HG02943 (cell line): ENCODE results near the gene SAPCD2.

ENCODE experiments used
- ATAC-seq: cut with Tn5 transposase; IDR thresholded peaks from one replicate; pipeline ENCODE4 v1.9.1; 2021; ENCODE audit warnings: mild to moderate bottlenecking, low read depth, moderate library complexity; ENCODE audit not compliant: unreplicated experiment

SAPCD2 gene

DNA sequence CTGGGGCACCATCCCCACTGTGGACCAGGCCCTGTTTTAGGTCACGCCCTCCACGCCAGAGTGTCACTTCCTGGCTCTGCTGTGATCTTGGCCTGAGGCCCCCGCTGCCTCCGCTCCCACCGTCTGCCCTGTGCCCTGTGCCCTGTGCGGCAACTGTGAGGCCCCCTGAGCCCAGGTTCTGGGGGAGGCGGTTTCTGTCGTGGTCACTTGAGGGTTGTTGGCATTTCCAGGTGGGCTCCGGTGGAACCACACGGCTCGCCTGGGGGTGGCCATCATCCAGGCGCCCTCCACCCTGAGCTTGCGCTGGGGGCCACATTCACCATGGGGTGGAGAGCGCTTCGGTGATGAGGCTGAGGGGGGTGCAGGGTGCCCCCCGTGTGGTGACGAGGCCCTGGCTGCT lies 37.6 kb upstream of the SAPCD2 start:
- no peak for ATAC-seq

- no peak for ATAC-seq
Observed at GRCh38 chr9:137107312-137107921, 37.1 kb upstream of the SAPCD2 start.

- no peak for ATAC-seq
Observed at GRCh38 chr9:137106662-137107250, 36.4 kb upstream of the SAPCD2 start.

DNA sequence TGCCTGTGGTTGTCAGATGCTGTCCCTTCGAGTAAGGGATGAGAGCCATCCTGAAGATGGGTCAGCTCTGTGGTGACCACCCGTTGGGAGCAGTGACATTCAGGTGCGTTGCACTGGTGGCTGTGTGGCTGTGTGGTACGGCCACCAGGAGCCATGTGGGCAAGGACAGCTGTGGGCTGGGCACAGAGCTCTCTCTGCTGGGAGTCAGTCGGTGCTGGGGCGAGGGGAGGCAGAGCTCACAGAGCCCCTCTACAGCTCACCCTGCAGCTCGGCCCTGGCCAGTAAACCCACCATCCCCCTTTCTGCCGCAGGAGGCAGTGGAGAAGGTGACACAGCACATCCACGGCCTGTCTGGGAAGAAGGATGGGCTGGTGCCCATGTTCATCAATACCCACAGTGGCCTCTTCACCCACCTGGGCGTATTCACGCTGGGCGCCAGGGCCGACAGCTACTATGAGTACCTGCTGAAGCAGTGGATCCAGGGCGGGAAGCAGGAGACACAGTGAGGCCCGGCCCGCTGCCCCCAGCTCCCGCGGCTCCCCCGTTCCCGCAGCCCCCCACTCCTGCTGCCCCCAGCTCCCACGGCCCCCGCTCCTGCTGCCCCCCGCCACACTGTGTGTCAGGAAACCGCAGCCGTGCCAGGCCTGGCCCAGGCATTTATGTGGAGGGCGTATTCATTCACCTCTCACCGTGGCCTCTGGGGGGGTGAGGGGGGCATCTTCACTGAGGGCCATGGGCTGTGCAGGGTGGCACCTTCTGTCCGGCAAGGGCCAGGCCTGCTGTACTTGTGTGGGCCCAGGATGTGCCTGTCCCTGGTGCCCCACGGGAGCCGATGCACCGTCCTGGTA lies 35.7 kb upstream of the SAPCD2 start:
- no peak for ATAC-seq

GRCh38 chr9:137103206-137103999 lies 33.0 kb upstream of the SAPCD2 start:
- ATAC-seq, result no peak

- ATAC-seq, result no peak
Observed at GRCh38 chr9:137099231-137099630, 28.9 kb upstream of the SAPCD2 start.

DNA sequence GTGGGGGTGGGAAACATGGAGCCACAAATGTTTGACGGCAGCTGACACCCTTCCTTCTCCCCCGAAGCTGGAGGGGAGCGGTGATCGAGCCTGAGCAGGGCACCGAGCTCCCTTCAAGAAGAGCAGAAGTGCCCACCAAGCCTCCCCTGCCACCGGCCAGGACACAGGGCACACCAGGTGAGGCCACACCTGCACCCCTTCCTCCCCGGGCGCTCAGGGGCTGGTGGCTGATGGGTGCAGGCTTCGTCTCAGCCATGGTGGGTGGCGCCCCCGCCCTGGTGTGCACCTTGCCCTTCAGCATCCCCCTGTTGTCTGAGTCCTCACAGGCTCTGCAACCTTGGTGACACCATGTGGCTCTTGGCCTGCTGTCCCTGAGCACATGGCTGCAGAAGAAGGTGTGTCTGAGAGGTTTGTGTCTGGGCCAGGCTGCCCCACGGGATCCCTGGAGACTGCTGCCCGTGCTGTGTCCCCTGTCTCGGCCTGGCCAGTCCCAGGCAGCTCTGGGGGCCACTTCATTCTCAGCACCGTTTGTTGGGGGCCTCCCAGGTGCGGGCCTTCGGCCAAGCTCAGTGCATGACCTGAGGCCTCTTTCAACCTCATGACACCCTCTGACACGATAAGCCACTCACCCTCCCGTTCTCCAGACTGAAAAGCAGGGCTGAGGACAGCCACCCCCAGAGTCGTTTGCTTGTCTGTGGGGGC lies 27.6 kb upstream of the SAPCD2 start:
- ATAC-seq, result no peak

DNA sequence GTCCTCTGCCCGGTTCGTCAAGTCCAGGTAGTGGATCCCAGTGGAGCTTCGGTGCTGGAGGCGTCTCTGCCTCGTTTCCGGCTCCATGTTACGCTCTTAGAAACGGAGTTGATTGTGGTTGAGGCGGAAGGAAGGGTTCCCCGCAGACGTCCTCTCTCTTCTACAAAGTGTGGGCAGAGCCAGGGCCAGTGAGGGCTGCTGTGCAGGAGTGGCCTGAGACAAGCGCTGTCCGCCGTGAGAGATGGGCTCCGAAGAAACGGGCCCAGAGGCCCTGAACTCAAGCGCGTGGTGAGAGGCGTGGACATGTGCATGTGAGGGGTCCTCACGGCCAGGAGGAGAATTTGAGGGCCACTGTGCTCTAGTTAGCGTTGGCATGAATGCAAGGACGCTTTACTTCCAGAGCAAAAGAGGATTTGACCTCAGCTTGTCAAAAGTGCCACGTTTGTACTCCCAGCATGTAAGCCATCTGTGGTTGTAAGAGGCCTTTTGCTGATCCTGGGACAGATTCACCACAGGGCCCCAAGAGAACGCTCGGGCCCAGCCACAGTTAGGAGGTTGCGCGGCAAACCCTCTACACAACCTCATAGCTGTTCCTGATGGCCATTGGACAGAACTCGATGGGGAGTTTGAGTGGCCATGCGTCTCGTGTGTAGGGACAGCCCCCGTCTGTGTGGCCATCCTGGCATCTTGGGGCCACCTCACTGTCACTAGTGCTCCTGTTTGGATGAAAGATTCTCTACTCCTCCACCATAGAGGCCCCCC lies 26.6 kb upstream of the SAPCD2 start:
- ATAC-seq, result no peak

- ATAC-seq, result peak; percentile 71
Observed at GRCh38 chr9:137095664-137096517, 25.5 kb upstream of the SAPCD2 start.

DNA sequence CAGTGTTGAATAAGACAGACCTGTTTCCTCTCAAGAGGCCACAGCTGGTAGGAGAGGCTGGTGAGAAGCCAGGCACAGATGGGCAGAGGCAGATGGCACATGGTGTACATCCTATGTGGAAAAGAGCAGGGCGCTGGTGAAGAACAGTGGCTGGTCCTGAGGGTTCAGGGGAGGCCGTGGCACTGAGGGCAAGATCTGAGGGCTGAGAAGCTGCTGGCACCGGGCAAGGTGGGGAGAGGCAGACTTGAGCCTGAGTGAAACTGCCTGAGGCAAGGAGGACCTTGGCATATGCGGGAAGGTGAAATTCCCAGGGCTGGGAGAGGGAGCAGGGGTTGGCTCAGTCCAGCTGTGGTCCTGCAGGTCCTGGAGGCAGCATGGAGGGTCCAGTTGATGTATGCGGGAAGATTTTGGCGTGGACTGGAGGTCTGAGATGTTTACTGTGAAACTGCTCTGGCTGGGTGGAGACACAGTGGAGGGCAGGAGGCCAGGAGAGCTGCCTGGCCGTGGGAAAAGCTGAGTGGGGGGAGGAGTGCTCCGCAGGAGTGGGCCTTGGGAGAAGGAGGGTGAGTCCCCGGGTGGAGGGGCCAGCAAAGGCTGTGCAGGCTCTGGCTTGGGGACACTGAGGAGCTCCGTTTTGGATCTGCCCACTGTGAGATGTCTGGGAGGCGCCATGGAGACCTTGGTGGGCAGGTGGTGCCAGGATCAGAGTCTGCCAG lies 19.0 kb upstream of the SAPCD2 start:
- ATAC-seq, result no peak

DNA sequence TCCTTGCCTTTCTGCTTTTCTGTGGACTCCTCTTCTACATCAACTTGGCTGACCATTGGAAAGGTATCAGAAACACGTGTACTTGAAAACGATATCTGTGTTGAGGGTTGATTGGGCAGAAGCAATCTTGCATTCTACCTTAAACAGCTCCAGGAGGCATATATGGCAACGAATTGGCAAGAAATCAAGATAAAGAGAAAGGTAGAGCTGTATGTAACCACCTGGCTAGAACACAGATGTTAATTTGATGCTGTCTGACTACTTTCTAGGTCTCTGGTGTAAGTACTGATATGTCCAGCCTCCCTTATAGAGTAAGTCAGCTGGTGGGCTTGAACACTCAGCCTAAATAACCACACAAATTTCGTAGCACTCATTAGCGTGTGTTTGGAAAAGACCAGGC lies 17.8 kb upstream of the SAPCD2 start:
- no peak for ATAC-seq

GRCh38 chr9:137087409-137087925 lies 17.1 kb upstream of the SAPCD2 start:
- ATAC-seq, result no peak

DNA sequence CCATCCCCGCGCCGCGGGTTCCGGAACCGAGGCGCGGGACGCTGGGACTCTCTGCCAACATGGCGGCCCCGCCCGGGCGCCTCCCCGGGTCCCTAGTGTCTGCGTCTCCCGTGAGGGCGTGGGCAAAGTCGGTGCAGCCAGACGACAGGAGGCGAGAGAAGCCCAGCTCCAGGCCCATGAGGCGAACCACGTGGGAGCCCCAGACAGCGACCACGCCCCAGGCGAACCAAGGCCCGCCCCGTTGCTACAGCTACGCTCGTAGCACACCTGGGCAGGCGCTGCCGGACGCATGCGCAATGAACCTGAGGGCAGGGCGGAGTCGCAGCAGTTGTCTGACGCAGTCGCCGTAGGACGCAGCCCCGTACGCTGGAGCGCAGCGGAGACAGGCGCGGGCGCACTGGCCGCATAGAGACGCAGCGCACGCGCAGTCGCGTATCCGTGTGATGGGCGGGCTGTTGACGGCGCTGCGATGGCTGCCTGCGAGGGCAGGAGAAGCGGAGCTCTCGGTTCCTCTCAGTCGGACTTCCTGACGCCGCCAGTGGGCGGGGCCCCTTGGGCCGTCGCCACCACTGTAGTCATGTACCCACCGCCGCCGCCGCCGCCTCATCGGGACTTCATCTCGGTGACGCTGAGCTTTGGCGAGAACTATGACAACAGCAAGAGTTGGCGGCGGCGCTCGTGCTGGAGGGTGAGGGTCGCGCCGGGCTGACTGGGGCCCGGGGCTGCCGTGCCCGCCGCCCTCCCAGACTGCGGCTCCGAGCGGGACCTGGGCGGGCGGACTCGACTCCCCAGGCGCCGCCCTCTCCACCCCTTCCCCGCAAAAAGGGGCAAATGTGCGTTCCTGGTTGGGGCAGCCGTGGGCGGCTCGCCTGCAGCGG lies 16.4 kb upstream of the SAPCD2 start, which contains the start of gene MAN1B1:
MAN1B1 (plus strand) TSS at position 455 of the 878 bp plus-strand sequence; CDS start at position 470, 15 bp downstream.
- ATAC-seq, result peak; percentile 77

DNA sequence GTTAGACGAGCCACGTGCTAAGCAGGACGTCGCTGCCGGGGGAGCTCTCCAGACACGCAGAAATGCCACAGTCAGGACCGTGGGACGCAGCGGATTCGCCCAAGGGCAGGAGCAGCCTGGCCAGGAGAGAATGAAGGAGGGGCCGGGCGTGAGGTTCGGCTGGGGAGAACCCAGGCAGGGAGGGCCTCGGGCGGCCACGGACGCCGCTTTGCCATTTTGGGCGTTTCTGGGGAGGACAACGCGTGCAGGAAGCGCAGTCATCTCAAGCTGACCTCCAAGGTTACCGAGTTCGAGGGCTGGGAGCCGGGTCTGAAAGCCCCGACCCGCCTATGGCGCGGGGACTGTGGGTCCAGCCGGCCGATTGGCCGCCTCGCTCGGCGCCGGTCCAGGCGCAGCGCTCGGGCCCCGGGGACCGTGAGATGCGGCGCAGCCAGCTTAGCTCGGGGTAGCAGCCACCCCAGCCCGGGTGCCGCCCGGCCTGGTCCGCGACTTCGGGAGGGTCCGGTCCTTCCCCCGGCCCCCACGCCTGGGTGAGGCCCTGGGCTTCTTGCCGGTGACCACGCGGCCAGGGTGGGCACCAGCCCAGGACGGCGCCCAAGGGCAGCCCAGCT lies 15.7 kb upstream of the SAPCD2 start:
- peak; percentile 19 for ATAC-seq

DNA sequence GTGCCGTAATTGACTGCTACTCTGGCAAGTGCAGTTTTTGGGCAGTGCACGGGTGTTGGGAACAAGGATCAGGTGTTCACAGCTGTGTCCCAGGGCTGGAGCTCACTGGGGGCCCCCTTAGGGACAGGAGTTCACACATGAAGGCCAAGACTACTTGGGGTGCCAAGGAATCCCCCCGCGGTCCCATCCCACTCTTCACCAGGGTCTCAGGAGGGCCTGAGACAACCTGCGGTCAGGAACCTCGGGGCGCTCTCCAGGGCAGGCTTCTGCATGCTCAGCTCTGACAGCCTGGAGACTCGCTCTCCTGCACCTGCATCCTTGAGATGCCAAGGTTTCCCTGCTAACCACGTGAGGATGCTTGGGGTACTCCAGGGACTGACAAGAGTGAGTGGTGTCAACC lies 14.2 kb upstream of the SAPCD2 start:
- no peak for ATAC-seq

DNA sequence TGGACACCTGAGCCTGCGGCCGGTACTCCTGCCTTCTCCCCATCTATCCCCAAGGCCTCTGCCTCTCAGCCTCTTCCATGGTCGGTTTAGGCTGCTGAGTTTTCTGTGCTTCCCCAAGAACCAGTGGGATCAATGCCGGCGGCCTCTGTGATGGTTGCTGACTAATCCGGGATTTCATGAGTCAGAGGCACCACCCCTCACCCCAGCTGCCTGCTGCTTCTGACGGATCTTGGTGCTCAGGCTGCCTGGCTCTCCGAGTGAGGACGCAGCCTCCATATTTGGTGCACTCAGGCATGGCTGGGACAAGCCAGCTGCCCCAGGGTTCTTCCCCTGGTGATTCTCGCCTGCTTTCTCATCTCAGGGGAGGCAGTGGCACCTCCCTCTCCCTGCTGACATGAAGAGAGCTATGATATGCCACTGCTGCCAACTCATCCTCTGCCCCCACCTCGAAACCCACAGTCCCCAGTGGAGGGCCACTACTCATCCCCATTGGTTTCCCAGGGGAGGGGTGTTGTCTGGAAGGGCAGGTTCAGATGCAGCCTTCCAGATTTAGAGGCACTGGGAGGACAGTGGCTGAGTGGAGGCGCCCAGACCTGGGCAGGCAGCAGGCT lies 13.1 kb upstream of the SAPCD2 start:
- no peak for ATAC-seq
